Measurements from ENCODE around the gene ATP1B3. TPM values are rescaled to one million over a fixed set of nuclear protein-coding genes. Genes with fewer than 3 reads are reported as not detected.

The ATP1B3 gene
- polyA plus RNA-seq, 1 of the 3 experiments (the other 2 are of a cell fraction), result 86.3 TPM

GRCh38 chr3:141905129-141905528 lies 28.7 kb downstream of the ATP1B3 start:
- Histone ChIP-seq H3K4me1 (ENCODE audit: control insufficient read depth in 1 of 2, insufficient read depth in 2 of 2, low read depth in 1 of 2, low read length in 1 of 2) (no peaks in the 10 kb centered on the region), H3K36me3 (replicated peaks in 1 of 2; ENCODE audit: control insufficient read depth in 1 of 2, insufficient read depth in 2 of 2, low read length in 1 of 2) (peaks cover 20 to 50% of the 10 kb centered on the region in 2 experiments), H3K27me3 (ENCODE audit: insufficient read depth) (no peaks in the 10 kb centered on the region), H4K20me1 (ENCODE audit: insufficient read depth) (no peaks in the 10 kb centered on the region), H3K4me3 (ENCODE audit: low read depth in 2 of 2, low read length in 1 of 2) (no peak overlapping the region), H3K27ac (ENCODE audit: low read depth in 2 of 2, low read length in 1 of 2) (no peak overlapping the region), H3K9ac (no peak overlapping the region), H3F3A (replicated peaks; ENCODE audit: insufficient read depth) (peaks cover 5% of the 10 kb centered on the region), H3K9me2 (no peaks in the 10 kb centered on the region), H3K79me2 (ENCODE audit: insufficient read depth) (peaks cover 28% of the 10 kb centered on the region), H3K4me2 (no peak overlapping the region), H3K9me3 (no peaks in the 10 kb centered on the region), H2AFZ (ENCODE audit: low read depth) (no peak overlapping the region)
- CTCF ChIA-PET, result interaction anchor here (1.4 kb wide), 1 partner anchor 167 kb away, joined by 3 read pairs; the partner anchor contains the start of gene RNF7
- TF ChIP-seq SMC3 (IDR thresholded peaks at IDR 0.05; ENCODE audit: low read depth, low read length) (no peak), MEF2A (IDR thresholded peaks at IDR 0.05; ENCODE audit: borderline replicate concordance, low read depth) (no peak), FOSL2 (IDR thresholded peaks at IDR 0.05; ENCODE audit: borderline replicate concordance, low read depth) (no peak), RAD21 (IDR thresholded peaks at IDR 0.05; ENCODE audit: low read length) (no peak), FOXJ3 (CRISPR knock-in tag; IDR thresholded peaks at IDR 0.05) (no peak), USF1 (IDR thresholded peaks at IDR 0.05; ENCODE audit: borderline replicate concordance, low read depth) (no peak), NRF1 (IDR thresholded peaks at IDR 0.05; ENCODE audit: low read depth, low read length) (no peak), RXRA (IDR thresholded peaks at IDR 0.05; ENCODE audit: borderline replicate concordance, low read depth) (no peak)
- POLR2A ChIA-PET, result interaction anchor here (0.7 kb wide), 1 partner anchor 27 kb away, joined by 3 read pairs; no protein-coding TSS in a partner anchor
- DNase-seq, result no peak
- WGBS (ENCODE audit: low lambda C conversion rate), result 80% methylated on average over 2 of the region's 2 CpGs

GRCh38 chr3:141909408-141909807 lies 33.0 kb downstream of the ATP1B3 start:
- Histone ChIP-seq H3K4me1 (ENCODE audit: control insufficient read depth in 1 of 2, insufficient read depth in 2 of 2, low read depth in 1 of 2, low read length in 1 of 2) (no peaks in the 10 kb centered on the region), H3K9me2 (no peaks in the 10 kb centered on the region), H3K9me3 (no peaks in the 10 kb centered on the region), H3F3A (replicated peaks; ENCODE audit: insufficient read depth) (peaks cover 8% of the 10 kb centered on the region), H3K9ac (no peak overlapping the region), H3K4me3 (ENCODE audit: low read depth in 2 of 2, low read length in 1 of 2) (no peak overlapping the region), H2AFZ (ENCODE audit: low read depth) (no peak overlapping the region), H3K27ac (ENCODE audit: low read depth in 2 of 2, low read length in 1 of 2) (no peak overlapping the region), H4K20me1 (ENCODE audit: insufficient read depth) (no peaks in the 10 kb centered on the region), H3K4me2 (no peak overlapping the region), H3K27me3 (ENCODE audit: insufficient read depth) (no peaks in the 10 kb centered on the region), H3K79me2 (ENCODE audit: insufficient read depth) (no peaks in the 10 kb centered on the region), H3K36me3 (replicated peaks in 1 of 2; ENCODE audit: control insufficient read depth in 1 of 2, insufficient read depth in 2 of 2, low read length in 1 of 2) (peaks cover 37 to 64% of the 10 kb centered on the region in 2 experiments)
- TF ChIP-seq USF2 (IDR thresholded peaks at IDR 0.05; ENCODE audit: borderline replicate concordance, low read depth, low read length) (no peak), NFIC (IDR thresholded peaks at IDR 0.05; ENCODE audit: borderline replicate concordance) (no peak), USF1 (IDR thresholded peaks at IDR 0.05; ENCODE audit: borderline replicate concordance, low read depth) (no peak), TCF12 (IDR thresholded peaks at IDR 0.05) (no peak), CTCF (IDR thresholded peaks at IDR 0.05) (no peak), FOXM1 (IDR thresholded peaks at IDR 0.05; ENCODE audit: low read depth) (no peak), TEAD4 (IDR thresholded peaks at IDR 0.05; ENCODE audit: borderline replicate concordance, insufficient read depth) (no peak), CHD2 (IDR thresholded peaks at IDR 0.05; ENCODE audit: low read length, partially characterized antibody) (no peak), PBX3 (IDR thresholded peaks at IDR 0.05) (no peak), SMC3 (IDR thresholded peaks at IDR 0.05; ENCODE audit: low read depth, low read length) (no peak), FOSL2 (IDR thresholded peaks at IDR 0.05; ENCODE audit: borderline replicate concordance, low read depth) (no peak), SIN3A (IDR thresholded peaks at IDR 0.05; ENCODE audit: borderline replicate concordance, low read depth, low read length) (no peak), ELF1 (IDR thresholded peaks at IDR 0.05) (no peak), JUND (IDR thresholded peaks at IDR 0.05) (no peak), MAX (IDR thresholded peaks at IDR 0.05; ENCODE audit: low read depth) (no peak)
- no peak for DNase-seq
- ChIA-PET POLR2A (no interaction called here), CTCF (interaction anchor here (0.8 to 1.4 kb wide), 2 partner anchors 34 to 170 kb away, joined by 3 to 6 read pairs; no protein-coding TSS in a partner anchor)

Measured in SK-N-SH (cell line).